GM12878 (cell line): Measurements from ENCODE around the gene DNAH1. TPM values are rescaled to one million over a fixed set of nuclear protein-coding genes. Genes with fewer than 3 reads are reported as not detected.

Experiments
- ATAC-seq: fragments of 200-7000 bp; cut with Tn5 transposase; 3 replicates; pipeline ENCODE4 v1.9.1; 2020; ENCODE audit warnings: mild to moderate bottlenecking, moderate library complexity
- BruUV-seq: library from RNA; stranded (reverse); fragments of 400-500 nt; replicated peaks from 2 replicates; lab custom pipeline; 2021; lab: Mats Ljungman, UMichigan
- CTCF ChIA-PET: fragments of 300-600 bp; sonication (Branson Sonifier 250); formaldehyde crosslinking; extraction: SDS; loops from one replicate; lab custom pipeline; 2021; ENCODE audit warnings: inconsistent platforms; lab: Yijun Ruan, JAX
- POLR2A ChIA-PET: fragments of 350-600 bp; formaldehyde crosslinking; extraction: SDS; loops from one replicate; lab custom pipeline; 2021; ENCODE audit warnings: inconsistent platforms; lab: Charles Lee
- RAD21 ChIA-PET: fragments of 300-600 bp; sonication (Branson Sonifier 250); formaldehyde crosslinking; loops from one replicate; lab custom pipeline; 2023; ENCODE audit warnings: antibody characterized with exemption; ENCODE audit not compliant: unreplicated experiment; lab: Charles Lee
- SMC1A ChIA-PET: fragments of 300-600 bp; sonication (Branson Sonifier 250); formaldehyde crosslinking; loops from one replicate; lab custom pipeline; 2023; ENCODE audit not compliant: unreplicated experiment, uncharacterized antibody; lab: Charles Lee
- DNase-seq: peaks from one replicate; pipeline ENCODE4 v3.0.0-alpha.2; 2011; ENCODE audit warnings: low read depth, low spot score
- FAIRE-seq: peaks from 3 replicates; lab custom pipeline; 2011; peaks lifted over from hg19 to GRCh38; lab: Jason Lieb, UNC
- H2AFZ ChIP-seq: 2 replicates; pipeline ENCODE4 v1.6.0; 2011; ENCODE audit warnings: low read depth, low read length, control low read depth; ENCODE audit not compliant: control insufficient read depth
- H3K27ac ChIP-seq: 2 replicates; pipeline ENCODE4 v1.5.1; 2011; ENCODE audit warnings: control low read depth; ENCODE audit not compliant: control insufficient read depth, insufficient read depth
- H3K27me3 ChIP-seq, 2 experiments: replicated peaks in 1 of 2; 2 replicates each; pipeline versions ENCODE4 v1.6.0 to v1.6.1; 2011; ENCODE audit warnings: low read length in 1 of 2; ENCODE audit not compliant: control insufficient read depth in 2 of 2, insufficient read depth in 2 of 2
- H3K36me3 ChIP-seq, 2 experiments: 2 replicates each; pipeline ENCODE4 v1.5.1; 2011; ENCODE audit warnings: low read length in 1 of 2; ENCODE audit not compliant: control insufficient read depth in 2 of 2, insufficient read depth in 2 of 2
- H3K4me1 ChIP-seq: 2 replicates; pipeline ENCODE4 v1.6.1; 2011; ENCODE audit warnings: mild to moderate bottlenecking, low read length, moderate library complexity, mixed read lengths; ENCODE audit not compliant: control insufficient read depth, insufficient read depth
- H3K4me2 ChIP-seq: 2 replicates; pipeline ENCODE4 v1.6.0; 2011; ENCODE audit warnings: control low read depth; ENCODE audit not compliant: control insufficient read depth, insufficient read depth
- H3K4me3 ChIP-seq: fragments of 200-600 bp; sonication (generic); 2 replicates; pipeline ENCODE4 v1.5.1; 2016
- H3K79me2 ChIP-seq: 2 replicates; pipeline ENCODE4 v1.6.0; 2011; ENCODE audit warnings: low read length; ENCODE audit not compliant: control insufficient read depth, insufficient read depth
- H3K9ac ChIP-seq: 2 replicates; pipeline ENCODE4 v1.8.0; 2011; ENCODE audit warnings: low read length, control low read depth, mixed read lengths; ENCODE audit not compliant: control insufficient read depth, insufficient read depth
- H3K9me3 ChIP-seq: replicated peaks from 3 replicates; pipeline ENCODE4 v1.5.1; 2011; ENCODE audit warnings: mild to moderate bottlenecking, low read length; ENCODE audit not compliant: control insufficient read depth, insufficient read depth
- H4K20me1 ChIP-seq: 2 replicates; pipeline ENCODE4 v1.6.0; 2011; ENCODE audit not compliant: control insufficient read depth, insufficient read depth
- CBX5 ChIP-seq: sonication (generic); IDR thresholded peaks from 2 replicates; pipeline ENCODE4 v1.6.1; 2016; ENCODE audit warnings: low read depth, moderate library complexity, mild to moderate bottlenecking, inconsistent platforms
- KDM1A ChIP-seq: fragments of 200-600 bp; sonication (generic); IDR thresholded peaks from 2 replicates; pipeline ENCODE4 v1.6.1; 2016; ENCODE audit warnings: borderline replicate concordance
- NFIC ChIP-seq: IDR thresholded peaks from 2 replicates; pipeline ENCODE4 v1.6.1; 2012; ENCODE audit warnings: low read depth, mild to moderate bottlenecking, inconsistent platforms, low read length, moderate library complexity
- STAT3 ChIP-seq: IDR thresholded peaks from 2 replicates; pipeline ENCODE4 v1.6.1; 2011; ENCODE audit warnings: low read depth, low read length, improper control_type of control experiment
- ZZZ3 ChIP-seq: IDR thresholded peaks from 2 replicates; pipeline ENCODE4 v1.6.1; 2011; ENCODE audit warnings: low read depth; ENCODE audit not compliant: control insufficient read depth, insufficient read length
- WGBS: methylation state at CpG from one replicate; pipeline ENCODE4 v1.1.6; 2016; ENCODE audit warnings: low lambda C conversion rate; ENCODE audit not compliant: insufficient replicate concordance, insufficient coverage; ENCODE audit errors: missing lambda C conversion rate; 5-methylcytosine and 5-hydroxymethylcytosine counted together
- in situ Hi-C: fragments of 300-500 bp; cut with MboI; formaldehyde crosslinking; loops from 9 replicates; pipeline ENCODE4 v1.14.3; 2018; ENCODE audit warnings: mixed read lengths
- intact Hi-C: fragments of 100-400 bp; cut with micrococcal nuclease; formaldehyde crosslinking; loops from one replicate; pipeline ENCODE4 v1.14.2; 2022; ENCODE audit not compliant: unreplicated experiment
- polyA plus RNA-seq, 11 experiments: library from polyadenylated mRNA; depleted of rRNA in 4 of 11; unstranded in 6 of 11; stranded (reverse) in 5 of 11; fragments of >200 nt; fragmentation: Nextera tagmentation in 4 of 11; fragmentation: Illumina TruSeq in 1 of 11; extraction: Ambion mirVana in 4 of 11; extraction: Trizol in 1 of 11; gene quantifications; 1 replicate in 1 of 11; 2 replicates in 10 of 11; pipeline versions ENCODE4 v1.2.1 to v1.2.3, GENCODE V29; 2011 to 2016; ENCODE audit warnings: inconsistent platforms in 2 of 11, missing spikeins in 2 of 11, low read depth in 1 of 11
- total RNA-seq, 4 experiments: library from RNA; depleted of rRNA in 3 of 4; stranded (reverse); fragments of >200 nt in 3 of 4; fragmentation: Illumina TruSeq in 1 of 4; extraction: Trizol in 1 of 4; gene quantifications; 2 replicates each; pipeline versions ENCODE4 v1.2.1 to v1.2.3, GENCODE V29; 2013 to 2021
- TF ChIP-seq, protein P1 (sequence below): fragments of 450-650 bp; IDR thresholded peaks from 2 replicates; pipeline ENCODE4 v1.6.1; 2017; ENCODE audit warnings: mild to moderate bottlenecking, moderate library complexity
- TF ChIP-seq, protein P2 (sequence below): IDR thresholded peaks from 2 replicates; pipeline ENCODE4 v1.6.1; 2012; ENCODE audit warnings: low read depth, low read length, improper control_type of control experiment
- TF ChIP-seq, protein P3 (sequence below): IDR thresholded peaks from 2 replicates; pipeline ENCODE4 v1.6.1; 2012; ENCODE audit warnings: mild to moderate bottlenecking, low read depth, low read length

Gene DNAH1
- total and polyA plus RNA-seq, 10 of the 15 experiments (the other 5 are each of a cell fraction or from before 2014, with no cell fraction given): 0.31 to 5.8 (median 2.7) TPM

DNA sequence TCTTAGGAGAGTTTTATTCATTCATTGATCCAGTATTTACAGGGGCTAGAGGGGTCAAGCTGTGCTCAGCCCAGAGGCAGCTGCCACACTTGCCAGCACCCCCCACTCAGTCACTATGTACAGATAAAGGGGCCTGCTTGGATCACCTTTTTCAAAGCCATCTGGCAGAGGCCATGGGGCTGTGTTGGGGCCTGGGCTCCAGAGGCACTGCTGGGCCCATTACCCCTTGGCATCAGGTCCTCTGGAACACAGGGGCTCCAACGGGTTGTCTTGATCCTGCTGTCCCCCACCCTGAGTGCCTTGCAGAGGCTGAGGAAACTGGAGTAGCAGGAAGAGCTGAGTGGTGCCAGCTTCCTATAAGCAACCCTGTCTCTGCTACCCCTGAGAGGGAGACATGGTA is 84.9 kb downstream of the DNAH1 start:
- no peak overlapping the region for H2AFZ ChIP-seq
- H3K36me3 ChIP-seq: peaks cover 10 to 14% of the 10 kb centered on the region in 2 experiments
- H4K20me1 ChIP-seq: no peaks in the 10 kb centered on the region
- in situ Hi-C loops: no loop called here
- ChIA-PET RAD21 (no interaction called here), CTCF (no interaction called here), SMC1A (interaction anchor here (1.1 kb wide), 1 partner anchor 11 kb away, joined by 4 read pairs; no protein-coding TSS in a partner anchor), POLR2A (interaction anchor here (0.5 kb wide), 1 partner anchor 114 kb away, joined by 3 read pairs; the partner anchor contains the start of gene GLYCTK)
- no peak overlapping the region for H3K9ac ChIP-seq
- H3K4me1 ChIP-seq: no peaks in the 10 kb centered on the region
- no peak overlapping the region for H3K4me3 ChIP-seq
- DNase-seq: no peak
- no peaks in the 10 kb centered on the region for H3K9me3 ChIP-seq
- no TSS peak for BruUV-seq
- no peak for TF ChIP-seq KDM1A
- TF ChIP-seq, protein P1, sequence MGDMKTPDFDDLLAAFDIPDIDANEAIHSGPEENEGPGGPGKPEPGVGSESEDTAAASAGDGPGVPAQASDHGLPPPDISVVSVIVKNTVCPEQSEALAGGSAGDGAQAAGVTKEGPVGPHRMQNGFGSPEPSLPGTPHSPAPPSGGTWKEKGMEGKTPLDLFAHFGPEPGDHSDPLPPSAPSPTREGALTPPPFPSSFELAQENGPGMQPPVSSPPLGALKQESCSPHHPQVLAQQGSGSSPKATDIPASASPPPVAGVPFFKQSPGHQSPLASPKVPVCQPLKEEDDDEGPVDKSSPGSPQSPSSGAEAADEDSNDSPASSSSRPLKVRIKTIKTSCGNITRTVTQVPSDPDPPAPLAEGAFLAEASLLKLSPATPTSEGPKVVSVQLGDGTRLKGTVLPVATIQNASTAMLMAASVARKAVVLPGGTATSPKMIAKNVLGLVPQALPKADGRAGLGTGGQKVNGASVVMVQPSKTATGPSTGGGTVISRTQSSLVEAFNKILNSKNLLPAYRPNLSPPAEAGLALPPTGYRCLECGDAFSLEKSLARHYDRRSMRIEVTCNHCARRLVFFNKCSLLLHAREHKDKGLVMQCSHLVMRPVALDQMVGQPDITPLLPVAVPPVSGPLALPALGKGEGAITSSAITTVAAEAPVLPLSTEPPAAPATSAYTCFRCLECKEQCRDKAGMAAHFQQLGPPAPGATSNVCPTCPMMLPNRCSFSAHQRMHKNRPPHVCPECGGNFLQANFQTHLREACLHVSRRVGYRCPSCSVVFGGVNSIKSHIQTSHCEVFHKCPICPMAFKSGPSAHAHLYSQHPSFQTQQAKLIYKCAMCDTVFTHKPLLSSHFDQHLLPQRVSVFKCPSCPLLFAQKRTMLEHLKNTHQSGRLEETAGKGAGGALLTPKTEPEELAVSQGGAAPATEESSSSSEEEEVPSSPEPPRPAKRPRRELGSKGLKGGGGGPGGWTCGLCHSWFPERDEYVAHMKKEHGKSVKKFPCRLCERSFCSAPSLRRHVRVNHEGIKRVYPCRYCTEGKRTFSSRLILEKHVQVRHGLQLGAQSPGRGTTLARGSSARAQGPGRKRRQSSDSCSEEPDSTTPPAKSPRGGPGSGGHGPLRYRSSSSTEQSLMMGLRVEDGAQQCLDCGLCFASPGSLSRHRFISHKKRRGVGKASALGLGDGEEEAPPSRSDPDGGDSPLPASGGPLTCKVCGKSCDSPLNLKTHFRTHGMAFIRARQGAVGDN: no peak
- TF ChIP-seq, protein P2, sequence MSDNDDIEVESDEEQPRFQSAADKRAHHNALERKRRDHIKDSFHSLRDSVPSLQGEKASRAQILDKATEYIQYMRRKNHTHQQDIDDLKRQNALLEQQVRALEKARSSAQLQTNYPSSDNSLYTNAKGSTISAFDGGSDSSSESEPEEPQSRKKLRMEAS: no peak
- TF ChIP-seq CBX5: no peak
- TF ChIP-seq, protein P3, sequence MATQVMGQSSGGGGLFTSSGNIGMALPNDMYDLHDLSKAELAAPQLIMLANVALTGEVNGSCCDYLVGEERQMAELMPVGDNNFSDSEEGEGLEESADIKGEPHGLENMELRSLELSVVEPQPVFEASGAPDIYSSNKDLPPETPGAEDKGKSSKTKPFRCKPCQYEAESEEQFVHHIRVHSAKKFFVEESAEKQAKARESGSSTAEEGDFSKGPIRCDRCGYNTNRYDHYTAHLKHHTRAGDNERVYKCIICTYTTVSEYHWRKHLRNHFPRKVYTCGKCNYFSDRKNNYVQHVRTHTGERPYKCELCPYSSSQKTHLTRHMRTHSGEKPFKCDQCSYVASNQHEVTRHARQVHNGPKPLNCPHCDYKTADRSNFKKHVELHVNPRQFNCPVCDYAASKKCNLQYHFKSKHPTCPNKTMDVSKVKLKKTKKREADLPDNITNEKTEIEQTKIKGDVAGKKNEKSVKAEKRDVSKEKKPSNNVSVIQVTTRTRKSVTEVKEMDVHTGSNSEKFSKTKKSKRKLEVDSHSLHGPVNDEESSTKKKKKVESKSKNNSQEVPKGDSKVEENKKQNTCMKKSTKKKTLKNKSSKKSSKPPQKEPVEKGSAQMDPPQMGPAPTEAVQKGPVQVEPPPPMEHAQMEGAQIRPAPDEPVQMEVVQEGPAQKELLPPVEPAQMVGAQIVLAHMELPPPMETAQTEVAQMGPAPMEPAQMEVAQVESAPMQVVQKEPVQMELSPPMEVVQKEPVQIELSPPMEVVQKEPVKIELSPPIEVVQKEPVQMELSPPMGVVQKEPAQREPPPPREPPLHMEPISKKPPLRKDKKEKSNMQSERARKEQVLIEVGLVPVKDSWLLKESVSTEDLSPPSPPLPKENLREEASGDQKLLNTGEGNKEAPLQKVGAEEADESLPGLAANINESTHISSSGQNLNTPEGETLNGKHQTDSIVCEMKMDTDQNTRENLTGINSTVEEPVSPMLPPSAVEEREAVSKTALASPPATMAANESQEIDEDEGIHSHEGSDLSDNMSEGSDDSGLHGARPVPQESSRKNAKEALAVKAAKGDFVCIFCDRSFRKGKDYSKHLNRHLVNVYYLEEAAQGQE: no peak
- TF ChIP-seq ZZZ3: no peak
- no peak for TF ChIP-seq NFIC
- no peak for TF ChIP-seq STAT3
- intact Hi-C loops: no loop called here
- 53% methylated on average over 1 of the region's 1 CpG for WGBS
- H3K79me2 ChIP-seq: no peaks in the 10 kb centered on the region
- no peaks in the 10 kb centered on the region for H3K27me3 ChIP-seq
- FAIRE-seq: no peak
- no peak overlapping the region for H3K27ac ChIP-seq
- no peak overlapping the region for H3K4me2 ChIP-seq
- no peak for ATAC-seq
